ENCODE measurements around the gene PDZRN4.

PDZRN4 gene

GRCh38 chr12:41515953-41516352 lies 327.8 kb downstream of the PDZRN4 start:
- no peak for DNase-seq (ENCODE audit: low read depth)
- H3K4me3 ChIP-seq (ENCODE audit: low read depth, low read length), result no peak overlapping the region
- TF ChIP-seq CTCF (IDR thresholded peaks at IDR 0.05; ENCODE audit: insufficient read depth, low read depth, low read length, missing control alignments), result no peak

GRCh38 chr12:41520869-41521268 lies 332.7 kb downstream of the PDZRN4 start:
- no peak for TF ChIP-seq CTCF (IDR thresholded peaks at IDR 0.05; ENCODE audit: insufficient read depth, low read depth, low read length, missing control alignments)
- no peak for DNase-seq (ENCODE audit: low read depth)
- no peak overlapping the region for H3K4me3 ChIP-seq (ENCODE audit: low read depth, low read length)

- no peak overlapping the region for H3K4me3 ChIP-seq (ENCODE audit: low read depth, low read length)
- peak; percentile 25 for DNase-seq (ENCODE audit: low read depth)
Observed at GRCh38 chr12:41521872-41522379, 333.8 kb downstream of the PDZRN4 start.

GRCh38 chr12:41527062-41527461 lies 338.9 kb downstream of the PDZRN4 start:
- no peak overlapping the region for H3K4me3 ChIP-seq (ENCODE audit: low read depth, low read length)
- no peak for TF ChIP-seq CTCF (IDR thresholded peaks at IDR 0.05; ENCODE audit: insufficient read depth, low read depth, low read length, missing control alignments)
- DNase-seq (ENCODE audit: low read depth), result no peak

More at GRCh38 chr12:41521872-41522379, 333.8 kb downstream of the PDZRN4 start:
- TF ChIP-seq CTCF (IDR thresholded peaks at IDR 0.05; ENCODE audit: insufficient read depth, low read depth, low read length, missing control alignments), result no peak

- TF ChIP-seq CTCF (IDR thresholded peaks at IDR 0.05; ENCODE audit: insufficient read depth, low read depth, low read length, missing control alignments), result no peak
- no peak overlapping the region for H3K4me3 ChIP-seq (ENCODE audit: low read depth, low read length)
- DNase-seq (ENCODE audit: low read depth), result no peak
Observed at GRCh38 chr12:41527534-41528116, 339.5 kb downstream of the PDZRN4 start.

GRCh38 chr12:41528874-41529273 lies 340.8 kb downstream of the PDZRN4 start:
- no peak overlapping the region for H3K4me3 ChIP-seq (ENCODE audit: low read depth, low read length)
- no peak for DNase-seq (ENCODE audit: low read depth)
- no peak for TF ChIP-seq CTCF (IDR thresholded peaks at IDR 0.05; ENCODE audit: insufficient read depth, low read depth, low read length, missing control alignments)

GRCh38 chr12:41530441-41530840 lies 342.3 kb downstream of the PDZRN4 start:
- TF ChIP-seq CTCF (IDR thresholded peaks at IDR 0.05; ENCODE audit: insufficient read depth, low read depth, low read length, missing control alignments), result no peak
- no peak for DNase-seq (ENCODE audit: low read depth)

More at GRCh38 chr12:41530441-41530840, 342.3 kb downstream of the PDZRN4 start:
- H3K4me3 ChIP-seq (ENCODE audit: low read depth, low read length), result no peak overlapping the region
